GM10847 (cell line): ENCODE results near the gene MOSPD3.

ENCODE experiments used
- POLR2A ChIP-seq: IDR thresholded peaks from 2 replicates; pipeline ENCODE4 v1.6.1; 2011; ENCODE audit not compliant: insufficient read length; ENCODE audit errors: extremely low read depth

MOSPD3 gene

GRCh38 chr7:100602889-100603725, 9.2 kb upstream of the MOSPD3 start:
- no peak for TF ChIP-seq POLR2A

GRCh38 chr7:100603726-100604027, 8.7 kb upstream of the MOSPD3 start:
- TF ChIP-seq POLR2A, result no peak

GRCh38 chr7:100604028-100604975, 8.0 kb upstream of the MOSPD3 start:
- peak; percentile 26 for TF ChIP-seq POLR2A

DNA sequence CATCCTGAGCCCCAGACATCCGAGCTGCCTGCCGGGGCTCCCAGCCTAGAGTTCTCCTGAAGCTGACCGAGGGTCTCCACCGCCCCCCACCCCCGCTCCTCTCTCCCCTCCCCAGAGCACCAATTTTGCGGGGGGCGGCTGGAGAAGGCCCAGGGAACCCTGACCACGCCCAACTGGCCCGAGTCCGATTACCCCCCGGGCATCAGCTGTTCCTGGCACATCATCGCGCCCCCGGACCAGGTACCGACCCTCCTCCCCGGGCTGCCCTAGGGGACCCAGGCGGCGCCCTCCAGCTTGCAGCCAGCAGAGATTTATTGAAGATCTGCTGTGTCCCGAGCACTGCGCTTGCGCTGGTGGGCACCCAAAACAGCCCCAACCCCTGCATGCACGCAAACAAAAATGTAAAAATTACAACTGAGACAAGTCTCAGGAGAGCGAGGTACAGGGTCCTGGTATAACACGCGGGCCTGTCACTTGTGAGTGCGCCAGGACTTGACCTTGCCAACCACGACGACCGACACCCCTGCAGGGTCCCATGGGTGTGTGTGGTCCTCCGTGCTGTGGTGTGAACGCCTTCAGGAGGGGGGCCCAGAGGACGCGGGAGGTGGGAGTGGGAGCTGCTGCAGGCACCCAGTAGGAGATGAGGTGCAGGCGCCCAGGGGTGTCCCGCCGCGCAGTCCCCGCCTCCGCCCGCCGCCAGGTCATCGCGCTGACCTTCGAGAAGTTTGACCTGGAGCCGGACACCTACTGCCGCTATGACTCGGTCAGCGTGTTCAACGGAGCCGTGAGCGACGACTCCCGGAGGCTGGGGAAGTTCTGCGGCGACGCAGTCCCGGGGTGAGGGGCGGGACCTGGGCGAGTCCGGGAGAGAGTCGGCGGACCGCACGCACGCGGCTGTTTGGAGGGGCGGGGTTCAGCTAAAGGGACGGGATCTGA, 7.1 kb upstream of the MOSPD3 start:
- no peak for TF ChIP-seq POLR2A

DNA sequence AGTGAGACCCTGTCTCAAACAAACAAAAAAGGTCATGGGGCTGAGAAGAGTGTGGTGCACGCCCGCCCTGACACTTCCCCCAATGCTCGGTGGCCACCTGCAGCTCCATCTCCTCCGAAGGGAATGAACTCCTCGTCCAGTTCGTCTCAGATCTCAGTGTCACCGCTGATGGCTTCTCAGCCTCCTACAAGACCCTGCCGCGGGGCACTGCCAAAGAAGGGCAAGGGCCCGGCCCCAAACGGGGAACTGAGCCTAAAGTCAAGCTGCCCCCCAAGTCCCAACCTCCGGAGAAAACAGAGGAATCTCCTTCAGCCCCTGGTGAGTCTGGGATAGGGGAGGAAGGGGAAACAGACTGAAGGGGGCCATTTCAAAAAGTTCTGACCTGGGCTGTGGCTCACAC, 6.0 kb upstream of the MOSPD3 start:
- no peak for TF ChIP-seq POLR2A

DNA sequence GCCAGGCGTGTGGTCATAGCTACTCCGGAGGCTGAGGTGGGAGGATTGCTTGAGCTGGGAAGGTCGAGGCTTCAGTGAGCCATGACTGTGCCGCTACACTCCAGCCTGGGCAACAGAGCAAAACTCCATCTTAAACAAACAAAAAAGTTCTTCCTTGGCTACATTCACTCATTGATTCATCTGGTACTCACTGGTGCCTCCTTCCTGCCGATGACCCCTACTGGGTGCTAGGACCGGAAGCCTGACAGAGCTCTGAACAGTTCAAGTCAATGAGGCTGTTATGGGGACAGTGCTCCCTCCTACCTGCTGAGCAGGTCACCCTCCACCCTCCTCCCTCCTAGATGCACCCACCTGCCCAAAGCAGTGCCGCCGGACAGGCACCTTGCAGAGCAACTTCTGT, 5.2 kb upstream of the MOSPD3 start:
- no peak for TF ChIP-seq POLR2A

DNA sequence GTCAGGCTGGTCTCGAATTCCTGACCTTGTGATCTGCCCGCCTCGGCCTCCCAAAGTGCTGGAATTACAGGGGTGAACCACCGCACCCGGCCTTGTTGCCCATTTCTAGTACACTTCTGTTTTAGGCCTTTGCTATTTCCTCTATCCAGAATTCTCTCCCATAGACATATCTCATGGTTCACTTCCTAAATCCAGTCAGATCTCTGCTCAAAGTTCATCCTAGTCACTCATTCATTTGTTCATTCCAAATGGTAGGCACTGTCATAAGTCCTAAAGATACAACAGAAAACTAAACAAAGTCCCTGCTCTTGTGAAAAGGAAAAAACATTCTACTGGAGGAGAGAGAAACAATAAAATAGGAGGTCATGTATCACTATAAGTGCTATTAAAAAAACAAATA, 2.4 kb upstream of the MOSPD3 start:
- no peak for TF ChIP-seq POLR2A

DNA sequence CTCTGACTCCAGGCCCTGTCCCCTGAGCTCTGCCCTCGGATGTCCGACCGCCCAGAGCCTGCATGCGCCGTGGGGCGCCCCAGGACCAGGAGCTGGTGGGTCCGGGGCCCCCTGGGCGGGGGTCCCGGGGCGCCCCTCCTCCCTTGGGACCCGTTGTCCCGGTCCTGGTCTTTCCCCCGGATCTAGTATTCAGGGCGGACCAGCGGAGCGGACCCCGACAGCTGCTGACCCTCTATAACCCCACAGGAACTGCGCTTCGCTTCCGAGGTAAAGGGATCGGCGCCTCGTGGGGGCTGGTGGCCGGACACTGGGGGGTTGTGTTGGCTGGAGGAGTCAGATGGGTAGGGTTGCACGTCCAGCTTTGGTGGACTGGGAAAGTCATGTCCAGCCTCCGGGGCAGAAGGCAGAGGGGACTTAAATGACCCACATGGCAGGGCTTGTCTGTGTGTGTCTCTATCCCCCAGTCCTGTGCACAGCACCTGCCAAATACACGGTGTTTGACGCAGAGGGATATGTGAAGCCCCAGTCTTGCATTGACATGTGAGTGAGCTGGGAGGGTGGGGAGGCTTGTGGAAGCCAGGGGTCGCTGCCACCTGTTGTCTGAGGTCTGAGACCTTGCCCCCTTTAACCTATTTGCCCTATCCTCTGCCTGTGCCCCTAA, 520 bp downstream of the MOSPD3 start:
- TF ChIP-seq POLR2A, result no peak

DNA sequence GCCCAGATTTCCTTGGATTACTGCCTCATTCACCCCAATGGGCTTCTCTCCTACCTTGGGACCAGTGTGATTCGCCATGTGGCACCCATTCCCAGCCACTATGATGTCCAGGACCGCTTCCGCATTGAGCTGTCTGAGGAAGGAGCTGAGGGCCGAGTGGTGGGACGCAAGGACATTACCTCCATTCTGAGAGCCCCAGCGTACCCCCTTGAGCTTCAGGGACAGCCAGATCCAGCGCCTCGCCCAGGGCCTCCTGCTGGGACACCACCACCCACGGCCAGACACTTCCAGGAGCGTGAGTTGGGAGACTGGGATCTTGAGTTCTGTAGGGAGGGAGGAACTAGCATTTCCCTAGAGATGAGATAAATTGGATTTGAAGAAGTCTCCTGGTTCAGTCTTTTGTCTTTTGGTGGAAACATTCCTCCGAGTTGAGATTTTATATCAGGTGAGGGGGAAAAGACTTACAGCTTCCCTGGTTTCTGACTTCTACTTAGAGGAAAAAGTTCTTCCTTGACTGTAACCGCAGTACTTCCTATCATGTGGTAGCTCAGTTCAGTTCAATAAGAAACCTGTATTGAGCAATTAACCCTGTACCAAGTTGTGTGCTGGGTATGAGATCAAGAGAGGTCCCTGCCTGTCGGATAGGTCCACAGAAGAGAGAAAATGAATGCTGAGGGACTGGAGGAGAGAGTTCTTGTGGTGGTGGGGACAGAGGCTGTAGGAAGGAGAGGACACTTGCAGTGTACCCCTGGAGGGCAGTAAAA, 1.3 kb downstream of the MOSPD3 start:
- TF ChIP-seq POLR2A, result no peak

DNA sequence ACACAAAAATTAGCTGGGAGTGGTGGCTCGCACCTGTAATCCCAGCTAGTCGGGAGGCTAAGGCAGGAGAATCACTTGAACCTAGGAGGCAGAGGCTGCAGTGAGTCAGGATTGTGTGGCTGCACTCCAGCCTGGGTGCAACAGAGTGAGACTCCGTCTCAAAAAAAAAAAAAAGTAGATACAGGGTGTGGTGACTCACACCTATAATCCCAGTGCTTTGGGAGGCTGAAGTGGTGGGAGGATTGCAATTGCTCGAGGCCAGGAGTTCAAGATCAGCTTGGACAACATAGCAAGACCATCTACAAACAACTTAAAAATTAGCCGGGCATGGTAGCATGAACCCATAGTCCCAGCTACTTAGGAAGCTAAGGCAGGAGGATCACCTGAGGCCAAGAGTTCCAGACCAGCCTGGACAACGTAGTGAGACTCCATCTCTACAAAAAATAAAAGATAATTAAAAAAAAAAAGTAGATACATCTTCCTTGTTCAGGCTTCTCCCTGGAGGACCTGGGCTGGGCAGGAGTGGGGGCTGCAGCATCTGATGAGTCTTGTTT, 2.0 kb downstream of the MOSPD3 start:
- TF ChIP-seq POLR2A, result no peak

- TF ChIP-seq POLR2A, result no peak
These were observed 7.9 kb downstream of the MOSPD3 start for GRCh38 chr7:100620239-100620638.

- no peak for TF ChIP-seq POLR2A
These were observed 8.5 kb downstream of the MOSPD3 start for GRCh38 chr7:100620804-100621203.

DNA sequence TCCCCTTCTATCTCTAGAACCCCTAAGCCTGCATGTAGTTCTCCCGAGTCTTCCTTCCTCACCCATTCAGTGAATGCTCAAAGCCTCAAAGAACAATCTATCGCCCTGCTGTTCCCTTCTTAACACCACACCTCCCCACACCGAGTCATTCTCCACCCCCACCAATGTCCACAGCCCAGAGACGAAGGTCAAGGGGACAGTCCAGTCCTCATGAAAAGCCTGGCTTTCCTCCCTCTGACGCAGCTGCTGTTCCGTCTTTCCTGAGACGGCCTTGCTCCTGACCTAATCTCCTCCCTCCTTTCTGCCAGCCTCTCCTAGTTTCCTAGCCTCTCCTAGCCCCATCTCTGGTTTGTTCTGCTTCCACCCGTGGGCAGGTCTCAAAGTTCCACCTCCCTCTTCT, 9.2 kb downstream of the MOSPD3 start:
- no peak for TF ChIP-seq POLR2A
